Loucy (cell line): ENCODE measurements around the gene DDX24.
A peak's percentile ranks its signal among the peaks of the same experiment; 100 is the strongest.

Experiments used
- H2AFZ ChIP-seq: fragments of 200-600 bp; sonication (generic); 2 replicates; pipeline ENCODE4 v1.6.0; 2016; ENCODE audit warnings: antibody characterized with exemption, mild to moderate bottlenecking, low read length, moderate library complexity
- H3F3A ChIP-seq: fragments of 200-600 bp; 2 replicates; pipeline ENCODE4 v1.6.0; 2016; ENCODE audit warnings: antibody characterized with exemption, low read depth, mild to moderate bottlenecking
- H3K27me3 ChIP-seq: fragments of 200-600 bp; sonication (generic); 2 replicates; pipeline ENCODE4 v1.6.1; 2014; ENCODE audit warnings: low read length, mild to moderate bottlenecking; ENCODE audit not compliant: insufficient read depth, poor library complexity, severe bottlenecking
- H3K36me3 ChIP-seq: fragments of 200-600 bp; sonication (generic); 2 replicates; pipeline ENCODE4 v1.6.1; 2016; ENCODE audit warnings: low read length; ENCODE audit not compliant: insufficient read depth
- H3K4me1 ChIP-seq: fragments of 200-600 bp; sonication (generic); 2 replicates; pipeline ENCODE4 v1.5.1; 2014; ENCODE audit warnings: low read length, mild to moderate bottlenecking; ENCODE audit not compliant: insufficient read depth, poor library complexity, severe bottlenecking
- H3K4me2 ChIP-seq: fragments of 200-600 bp; sonication (generic); 2 replicates; pipeline ENCODE4 v1.6.0; 2014; ENCODE audit warnings: antibody characterized with exemption, low read length, low read depth, mild to moderate bottlenecking; ENCODE audit not compliant: poor library complexity, severe bottlenecking
- H3K4me3 ChIP-seq: fragments of 200-600 bp; sonication (generic); 2 replicates; pipeline ENCODE4 v1.5.1; 2014; ENCODE audit warnings: low read length, mild to moderate bottlenecking, mixed read lengths; ENCODE audit not compliant: poor library complexity, severe bottlenecking
- H3K79me2 ChIP-seq: fragments of 200-600 bp; sonication (generic); 2 replicates; pipeline ENCODE4 v1.6.1; 2014; ENCODE audit warnings: low read length; ENCODE audit not compliant: insufficient read depth
- H3K9ac ChIP-seq: fragments of 200-600 bp; sonication (generic); 2 replicates; pipeline ENCODE4 v1.6.0; 2014; ENCODE audit warnings: mild to moderate bottlenecking, low read depth, low read length, moderate library complexity; ENCODE audit not compliant: poor library complexity, severe bottlenecking
- H3K9me2 ChIP-seq: fragments of 200-600 bp; sonication (generic); replicated peaks from 2 replicates; pipeline ENCODE4 v1.6.1; 2016; ENCODE audit warnings: low read depth, low read length, mixed read lengths
- H3K9me3 ChIP-seq: fragments of 200-600 bp; sonication (generic); 2 replicates; pipeline ENCODE4 v1.6.1; 2014; ENCODE audit warnings: mild to moderate bottlenecking, antibody characterized with exemption, low read length, low read depth; ENCODE audit not compliant: insufficient read depth
- H4K20me1 ChIP-seq: fragments of 200-600 bp; sonication (generic); 2 replicates; pipeline ENCODE4 v1.6.0; 2014; ENCODE audit warnings: antibody characterized with exemption, low read length, mild to moderate bottlenecking; ENCODE audit not compliant: insufficient read depth, poor library complexity, severe bottlenecking
- EZH2phosphoT487 ChIP-seq: fragments of 200-600 bp; IDR thresholded peaks from 2 replicates; pipeline ENCODE4 v1.6.1; 2018; ENCODE audit warnings: antibody characterized with exemption, mild to moderate bottlenecking, moderate library complexity, borderline replicate concordance
- TF ChIP-seq, protein P1 (sequence below): fragments of 200-600 bp; sonication (generic); conservative IDR thresholded peaks from 2 replicates; pipeline ENCODE4 v1.5.1; 2014; ENCODE audit warnings: mild to moderate bottlenecking, antibody characterized with exemption, low read length

Gene DDX24

GRCh38 chr14:94079891-94080620 is 946 bp downstream of the DDX24 start:
- Histone ChIP-seq H2AFZ (peak overlapping the region; percentile 77; the same call in 1 of the 2 replicates), H3K27me3 (no peaks in the 10 kb centered on the region), H3K9ac (peak overlapping the region; percentile 96), H4K20me1 (peaks cover 50% of the 10 kb centered on the region), H3K9me2 (no peaks in the 10 kb centered on the region), H3K4me2 (peak overlapping the region; percentile 85), H3K36me3 (no peaks in the 10 kb centered on the region; the same call in 1 of the 2 replicates), H3K4me3 (peak overlapping the region; percentile 88), H3K9me3 (0 out of 2 replicates have a peak, but pooled peaks cover 6% of the 10 kb centered on the region), H3K79me2 (peaks cover 72% of the 10 kb centered on the region), H3K4me1 (peaks cover 49% of the 10 kb centered on the region), H3F3A (no peaks in the 10 kb centered on the region)
- TF ChIP-seq EZH2phosphoT487: no peak
- TF ChIP-seq, protein P1, sequence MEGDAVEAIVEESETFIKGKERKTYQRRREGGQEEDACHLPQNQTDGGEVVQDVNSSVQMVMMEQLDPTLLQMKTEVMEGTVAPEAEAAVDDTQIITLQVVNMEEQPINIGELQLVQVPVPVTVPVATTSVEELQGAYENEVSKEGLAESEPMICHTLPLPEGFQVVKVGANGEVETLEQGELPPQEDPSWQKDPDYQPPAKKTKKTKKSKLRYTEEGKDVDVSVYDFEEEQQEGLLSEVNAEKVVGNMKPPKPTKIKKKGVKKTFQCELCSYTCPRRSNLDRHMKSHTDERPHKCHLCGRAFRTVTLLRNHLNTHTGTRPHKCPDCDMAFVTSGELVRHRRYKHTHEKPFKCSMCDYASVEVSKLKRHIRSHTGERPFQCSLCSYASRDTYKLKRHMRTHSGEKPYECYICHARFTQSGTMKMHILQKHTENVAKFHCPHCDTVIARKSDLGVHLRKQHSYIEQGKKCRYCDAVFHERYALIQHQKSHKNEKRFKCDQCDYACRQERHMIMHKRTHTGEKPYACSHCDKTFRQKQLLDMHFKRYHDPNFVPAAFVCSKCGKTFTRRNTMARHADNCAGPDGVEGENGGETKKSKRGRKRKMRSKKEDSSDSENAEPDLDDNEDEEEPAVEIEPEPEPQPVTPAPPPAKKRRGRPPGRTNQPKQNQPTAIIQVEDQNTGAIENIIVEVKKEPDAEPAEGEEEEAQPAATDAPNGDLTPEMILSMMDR: no peak

GRCh38 chr14:94077823-94078222 is 3.2 kb downstream of the DDX24 start:
- Histone ChIP-seq H3K9me3 (peaks cover 13% of the 10 kb centered on the region; the same call in 1 of the 2 replicates), H4K20me1 (peaks cover 54% of the 10 kb centered on the region), H3F3A (no peaks in the 10 kb centered on the region), H3K36me3 (peaks cover 5% of the 10 kb centered on the region; the same call in 1 of the 2 replicates), H3K4me2 (peak overlapping the region; percentile 85), H3K4me1 (peaks cover 49% of the 10 kb centered on the region), H3K9ac (peak overlapping the region; percentile 96), H3K9me2 (no peaks in the 10 kb centered on the region), H2AFZ (no peak overlapping the region), H3K27me3 (no peaks in the 10 kb centered on the region), H3K4me3 (peak overlapping the region; percentile 88), H3K79me2 (peaks cover 94% of the 10 kb centered on the region)
- TF ChIP-seq EZH2phosphoT487: no peak
- TF ChIP-seq, protein P1: no peak

DNA sequence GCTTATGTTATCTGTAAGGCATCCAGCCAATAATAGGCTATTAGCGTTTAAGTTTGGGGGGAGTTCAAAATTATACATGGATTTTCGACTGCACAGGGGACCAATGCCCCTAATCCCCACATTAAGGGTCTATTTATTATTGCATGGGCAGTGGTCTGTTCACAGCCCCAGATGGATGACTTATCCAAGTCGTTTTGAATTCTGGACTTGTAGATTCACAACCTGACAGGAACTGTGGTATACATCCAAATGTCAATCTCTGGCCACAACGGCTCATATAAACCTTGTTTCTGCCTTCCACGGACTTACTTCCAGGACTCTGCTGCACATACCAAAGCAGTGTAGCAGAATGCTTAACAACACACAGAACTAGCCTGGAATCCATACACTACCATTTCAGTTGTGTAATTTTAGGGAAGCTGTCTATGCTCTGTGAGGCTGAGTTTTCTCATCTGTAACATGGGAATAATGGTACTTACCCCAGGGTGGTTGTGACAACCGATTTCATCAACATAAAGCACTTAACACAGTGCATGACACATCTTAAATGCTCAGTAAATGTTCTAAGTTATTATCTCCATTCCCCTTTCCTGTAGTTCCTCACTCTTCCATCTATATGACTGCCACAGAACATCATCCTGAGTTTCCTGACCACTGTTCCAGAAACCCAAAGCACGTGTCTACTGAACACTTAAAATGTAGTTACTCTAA is 3.7 kb downstream of the DDX24 start:
- peaks cover 13% of the 10 kb centered on the region; the same call in 1 of the 2 replicates for H3K9me3 ChIP-seq
- peaks cover 5% of the 10 kb centered on the region; the same call in 1 of the 2 replicates for H3K36me3 ChIP-seq
- no peaks in the 10 kb centered on the region for H3F3A ChIP-seq
- TF ChIP-seq, protein P1: no peak
- TF ChIP-seq EZH2phosphoT487: no peak
- H2AFZ ChIP-seq: no peak overlapping the region
- peaks cover 54% of the 10 kb centered on the region for H4K20me1 ChIP-seq
- peak overlapping the region; percentile 85 for H3K4me2 ChIP-seq
- peak overlapping the region; percentile 88 for H3K4me3 ChIP-seq
- H3K9me2 ChIP-seq: no peaks in the 10 kb centered on the region
- peaks cover 98% of the 10 kb centered on the region for H3K79me2 ChIP-seq
- peaks cover 49% of the 10 kb centered on the region for H3K4me1 ChIP-seq
- H3K9ac ChIP-seq: peak overlapping the region; percentile 96
- no peaks in the 10 kb centered on the region for H3K27me3 ChIP-seq
